B cell (primary cell): ENCODE results near the gene KIFBP. TPM values are rescaled to one million over a fixed set of nuclear protein-coding genes. Genes with fewer than 3 reads are reported as not detected.

Experiments
- ATAC-seq: fragments of 200-7000 bp; cut with Tn5 transposase; one replicate; pipeline ENCODE4 v1.10.0; 2021; ENCODE audit warnings: low read depth, mild to moderate bottlenecking, moderate number of reproducible peaks, moderate library complexity
- CTCF ChIA-PET: fragments of 350-600 bp; sonication (Branson Sonifier 250); formaldehyde crosslinking; loops from one replicate; lab custom pipeline; 2021; ENCODE audit warnings: antibody characterized with exemption, inconsistent platforms; lab: Charles Lee
- POLR2A ChIA-PET: fragments of 350-600 bp; sonication (Branson Sonifier 250); formaldehyde crosslinking; loops from one replicate; lab custom pipeline; 2021; ENCODE audit warnings: antibody characterized with exemption; lab: Charles Lee
- DNase-seq: peaks from one replicate; pipeline ENCODE4 v3.0.0; 2013
- H2AFZ ChIP-seq: 2 replicates; pipeline ENCODE4 v1.6.1; 2012; ENCODE audit warnings: mild to moderate bottlenecking, low read depth, low read length; ENCODE audit not compliant: insufficient read depth, poor library complexity, severe bottlenecking
- H3K27ac ChIP-seq, 2 donors: 1 replicate in 1 of 2; 2 replicates in 1 of 2; pipeline ENCODE4 v1.5.1; 2012 to 2013; ENCODE audit warnings: low read length in 2 of 2, mild to moderate bottlenecking in 2 of 2, moderate library complexity in 1 of 2
- H3K27me3 ChIP-seq, 4 experiments: fragments of 200-600 bp in 1 of 4; sonication (generic) in 1 of 4; replicated peaks in 1 of 4; 1 replicate in 2 of 4; 2 replicates in 2 of 4; pipeline versions ENCODE4 v1.6.1 to v1.7.0; 2013 to 2016; ENCODE audit warnings: low read length in 3 of 4, mild to moderate bottlenecking in 2 of 4, mixed read lengths in 1 of 4, moderate library complexity in 1 of 4; ENCODE audit not compliant: insufficient read depth in 4 of 4, control insufficient read depth in 3 of 4; ENCODE audit errors: control extremely low read depth in 1 of 4
- H3K36me3 ChIP-seq, 2 experiments: replicated peaks in 1 of 2; 1 replicate in 1 of 2; 2 replicates in 1 of 2; pipeline versions ENCODE4 v1.6.1 to v1.7.1; 2013; ENCODE audit warnings: low read length in 1 of 2; ENCODE audit not compliant: insufficient read depth in 2 of 2, control insufficient read depth in 1 of 2; ENCODE audit errors: control extremely low read depth in 1 of 2, extremely low read depth in 1 of 2
- H3K4me1 ChIP-seq, 2 donors: fragments of 200-600 bp in 1 of 2; sonication (generic) in 1 of 2; 1 replicate in 1 of 2; 2 replicates in 1 of 2; pipeline versions ENCODE4 v1.5.1 to v1.6.1; 2013 to 2017; ENCODE audit warnings: low read length in 2 of 2; ENCODE audit not compliant: control insufficient read depth in 2 of 2, insufficient read depth in 2 of 2
- H3K4me2 ChIP-seq: replicated peaks from 2 replicates; pipeline ENCODE3; 2012; ENCODE audit warnings: mild to moderate bottlenecking, low read depth, low read length; ENCODE audit not compliant: poor library complexity, severe bottlenecking
- H3K4me3 ChIP-seq, 5 experiments: fragments of 200-600 bp in 1 of 5; sonication (generic) in 1 of 5; 1 replicate in 3 of 5; 2 replicates in 2 of 5; pipeline versions ENCODE4 v1.5.1 to v1.7.0; 2011 to 2016; ENCODE audit warnings: low read length in 4 of 5, mild to moderate bottlenecking in 4 of 5, low read depth in 2 of 5, control low read depth in 1 of 5, moderate library complexity in 1 of 5; ENCODE audit not compliant: insufficient read depth in 1 of 5; ENCODE audit errors: control extremely low read depth in 1 of 5, extremely low read depth in 1 of 5
- H3K79me2 ChIP-seq: fragments of 200-600 bp; sonication (generic); one replicate; pipeline ENCODE4 v1.6.0; 2016; ENCODE audit warnings: low read length; ENCODE audit not compliant: control insufficient read depth, insufficient read depth
- H3K9ac ChIP-seq: fragments of 200-600 bp; sonication (generic); 2 replicates; pipeline ENCODE4 v1.6.1; 2017; ENCODE audit warnings: mild to moderate bottlenecking, low read length, moderate library complexity
- H3K9me3 ChIP-seq, 3 donors: one replicate each; pipeline versions ENCODE4 v1.6.1 to v1.7.1; 2013; ENCODE audit warnings: low read length in 2 of 3; ENCODE audit not compliant: control insufficient read depth in 2 of 3, insufficient read depth in 1 of 3; ENCODE audit errors: control extremely low read depth in 1 of 3
- H4K20me1 ChIP-seq: 2 replicates; pipeline ENCODE4 v1.6.0; 2012; ENCODE audit warnings: mild to moderate bottlenecking, low read length; ENCODE audit not compliant: insufficient read depth, control insufficient read depth, poor library complexity, severe bottlenecking
- H3K27ac Mint-ChIP-seq: one replicate; pipeline ENCODE4 v1.8.0; 2021; ENCODE audit warnings: mixed read lengths
- H3K27me3 Mint-ChIP-seq: one replicate; pipeline ENCODE4 v1.8.0; 2021; ENCODE audit warnings: mixed read lengths
- H3K4me1 Mint-ChIP-seq: one replicate; pipeline ENCODE4 v1.8.0; 2021; ENCODE audit warnings: mixed read lengths
- H3K4me3 Mint-ChIP-seq: one replicate; pipeline ENCODE4 v1.8.0; 2021; ENCODE audit warnings: mixed read lengths
- H3K9me3 Mint-ChIP-seq: one replicate; pipeline ENCODE4 v1.8.0; 2022; ENCODE audit warnings: mixed read lengths; ENCODE audit not compliant: insufficient read depth
- EZH2 ChIP-seq: IDR thresholded peaks from 2 replicates; pipeline ENCODE4 v1.6.1; 2012; ENCODE audit warnings: borderline replicate concordance, low read depth, mild to moderate bottlenecking, moderate library complexity, low read length; ENCODE audit not compliant: insufficient read depth, poor library complexity, severe bottlenecking
- WGBS: methylation state at CpG from one replicate; pipeline ENCODE4 v1.1.5; 2013; ENCODE audit warnings: missing lambda C conversion rate; ENCODE audit not compliant: insufficient coverage; 5-methylcytosine and 5-hydroxymethylcytosine counted together
- intact Hi-C: fragments of 100-400 bp; cut with micrococcal nuclease; formaldehyde crosslinking; loops from one replicate; pipeline ENCODE4 v1.10.0; 2022
- polyA plus RNA-seq: library from polyadenylated mRNA; depleted of rRNA; stranded (reverse); fragments of >200 nt; gene quantifications from 2 replicates; pipeline ENCODE4 v1.2.3, GENCODE V29; 2012
- total RNA-seq, 2 donors: library from RNA; stranded (reverse); fragments of 120-200 nt in 1 of 2; gene quantifications; 1 replicate in 1 of 2; 2 replicates in 1 of 2; pipeline versions ENCODE4 v1.2.3 to v1.2.4, GENCODE V29; 2013 to 2022
- TF ChIP-seq, protein P1 (sequence below): fragments of 200-600 bp; IDR thresholded peaks from one replicate; pipeline ENCODE4 v1.8.0; 2022; ENCODE audit warnings: antibody characterized with exemption, mild to moderate bottlenecking

KIFBP gene
- total and polyA plus RNA-seq, 2 donors (not counting 1 experiment from before 2014, with no cell fraction given) = 5.2 to 13.5 TPM

DNA sequence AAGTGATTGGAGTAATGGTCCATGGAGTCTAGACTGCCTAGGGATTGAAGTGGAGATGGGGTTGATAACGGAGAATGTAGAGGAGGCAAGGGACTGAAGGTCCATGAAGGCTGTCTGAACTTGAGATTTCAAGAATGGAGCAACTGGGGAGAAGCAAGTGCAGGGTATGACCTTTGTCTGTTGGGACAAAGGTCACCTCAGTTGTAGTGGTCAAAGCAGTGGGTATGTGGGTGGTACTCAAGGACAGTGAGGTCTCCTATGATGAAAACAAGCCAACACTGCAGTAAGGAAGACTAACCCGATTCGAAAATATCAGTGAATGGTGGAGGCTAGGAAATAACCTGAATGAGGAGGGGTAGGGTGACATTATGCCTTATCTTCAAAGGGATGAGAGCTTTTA, 38.0 kb upstream of the KIFBP start:
- Histone ChIP-seq H3K9ac (no peak overlapping the region), H3K4me2 (no peak overlapping the region), H4K20me1 (no peaks in the 10 kb centered on the region), H3K4me1 (peaks cover 0 to 9% of the 10 kb centered on the region in 2 donors), H3K27me3 (no peaks in the 10 kb centered on the region), H3K27ac (no peak overlapping the region), H2AFZ (no peak overlapping the region), H3K4me3 (no peak overlapping the region), H3K36me3 (peaks cover 19 to 24% of the 10 kb centered on the region in 2 experiments), H3K9me3 (no peaks in the 10 kb centered on the region), H3K79me2 (peaks cover 6% of the 10 kb centered on the region)
- 95% methylated on average over 3 of the region's 3 CpGs for WGBS
- DNase-seq (no peak), ATAC-seq (no peak)
- ChIA-PET POLR2A (no interaction called here), CTCF (interaction anchor here (1.5 kb wide), 1 partner anchor 49 kb away, joined by 3 read pairs; no protein-coding TSS in a partner anchor)
- Mint-ChIP-seq H3K9me3 (no peaks in the 10 kb centered on the region), H3K4me3 (no peak overlapping the region), H3K4me1 (peaks cover 4% of the 10 kb centered on the region), H3K27ac (no peak overlapping the region), H3K27me3 (no peaks in the 10 kb centered on the region)
- intact Hi-C loops = loop anchor here (10.0 kb wide), 1 partner anchor 546 kb away; the partner anchor contains the start of gene RUFY2
- TF ChIP-seq, protein P1, sequence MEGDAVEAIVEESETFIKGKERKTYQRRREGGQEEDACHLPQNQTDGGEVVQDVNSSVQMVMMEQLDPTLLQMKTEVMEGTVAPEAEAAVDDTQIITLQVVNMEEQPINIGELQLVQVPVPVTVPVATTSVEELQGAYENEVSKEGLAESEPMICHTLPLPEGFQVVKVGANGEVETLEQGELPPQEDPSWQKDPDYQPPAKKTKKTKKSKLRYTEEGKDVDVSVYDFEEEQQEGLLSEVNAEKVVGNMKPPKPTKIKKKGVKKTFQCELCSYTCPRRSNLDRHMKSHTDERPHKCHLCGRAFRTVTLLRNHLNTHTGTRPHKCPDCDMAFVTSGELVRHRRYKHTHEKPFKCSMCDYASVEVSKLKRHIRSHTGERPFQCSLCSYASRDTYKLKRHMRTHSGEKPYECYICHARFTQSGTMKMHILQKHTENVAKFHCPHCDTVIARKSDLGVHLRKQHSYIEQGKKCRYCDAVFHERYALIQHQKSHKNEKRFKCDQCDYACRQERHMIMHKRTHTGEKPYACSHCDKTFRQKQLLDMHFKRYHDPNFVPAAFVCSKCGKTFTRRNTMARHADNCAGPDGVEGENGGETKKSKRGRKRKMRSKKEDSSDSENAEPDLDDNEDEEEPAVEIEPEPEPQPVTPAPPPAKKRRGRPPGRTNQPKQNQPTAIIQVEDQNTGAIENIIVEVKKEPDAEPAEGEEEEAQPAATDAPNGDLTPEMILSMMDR = no peak
- TF ChIP-seq EZH2 = no peak

DNA sequence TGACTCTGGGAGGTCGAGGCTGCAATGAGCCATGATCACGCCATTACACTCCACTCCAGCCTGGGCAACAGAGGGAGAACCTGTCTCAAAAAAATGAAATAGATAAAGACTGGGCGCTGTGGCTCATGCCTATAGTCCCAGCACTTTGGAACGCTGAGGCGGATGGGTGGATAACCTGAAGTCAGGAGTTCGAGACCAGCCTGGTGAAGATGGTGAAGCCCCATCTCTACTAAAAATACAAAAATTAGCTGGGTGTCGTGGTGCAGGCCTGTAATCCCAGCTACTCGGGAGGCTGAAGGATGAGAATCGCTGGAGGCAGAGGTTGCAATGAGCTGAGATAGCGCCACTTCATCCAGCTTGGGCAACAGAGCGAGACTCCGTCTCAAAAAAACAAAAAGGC, 33.7 kb upstream of the KIFBP start:
- H3K27ac Mint-ChIP-seq = no peak overlapping the region
- intact Hi-C loops = loop anchor here (1.0 to 10.0 kb wide), 5 partner anchors 134 to 878 kb away; partner anchors contain the start of genes HERC4 and RUFY2
- Histone ChIP-seq H2AFZ (no peak overlapping the region), H3K4me1 (peaks cover 7 to 32% of the 10 kb centered on the region in 2 donors), H3K36me3 (peaks cover 2 to 13% of the 10 kb centered on the region in 2 experiments), H3K4me3 (no peak overlapping the region), H3K27me3 (no peaks in the 10 kb centered on the region), H3K9ac (no peak overlapping the region), H3K79me2 (peaks cover 44% of the 10 kb centered on the region), H3K27ac (peak overlapping the region in 1 of 2 donors; percentile 99), H3K4me2 (peak overlapping the region; percentile 87), H3K9me3 (no peaks in the 10 kb centered on the region), H4K20me1 (peaks cover 10% of the 10 kb centered on the region)
- no peaks in the 10 kb centered on the region for H3K27me3 Mint-ChIP-seq
- H3K4me3 Mint-ChIP-seq = peak overlapping the region; percentile 37
- H3K4me1 Mint-ChIP-seq = peaks cover 31% of the 10 kb centered on the region
- POLR2A ChIA-PET = no interaction called here
- CTCF ChIA-PET = interaction anchor here (0.7 to 3.1 kb wide), 9 partner anchors 13 to 172 kb away, joined by 3 to 47 read pairs (median 4); no protein-coding TSS in a partner anchor
- ATAC-seq (no peak), DNase-seq (no peak)
- no peaks in the 10 kb centered on the region for H3K9me3 Mint-ChIP-seq
- 93% methylated on average over 6 of the region's 12 CpGs for WGBS
- no peak for TF ChIP-seq EZH2
- TF ChIP-seq, protein P1 = no peak
